Aorta (tissue), 5 donors: ENCODE data around the gene C9orf78. TPM values are rescaled to one million over a fixed set of nuclear protein-coding genes. Genes with fewer than 3 reads are reported as not detected.

Experiments
- ATAC-seq: fragments of 200-7000 bp; cut with Tn5 transposase; one replicate; pipeline ENCODE4 v1.9.1; 2022; ENCODE audit warnings: moderate library complexity; ENCODE audit not compliant: low FRiP score
- DNase-seq, 2 donors: peaks; one replicate each; pipeline ENCODE4 v3.0.0-alpha.2; 2020
- H3K27ac ChIP-seq, 2 donors: one replicate each; pipeline ENCODE4 v1.5.1; 2013; ENCODE audit warnings: low read length in 2 of 2, mild to moderate bottlenecking in 2 of 2, moderate library complexity in 2 of 2, control low read depth in 1 of 2, inconsistent platforms in 1 of 2, low read depth in 1 of 2
- H3K27me3 ChIP-seq, 2 donors: one replicate each; pipeline ENCODE4 v1.6.1; 2013; ENCODE audit warnings: control low read depth in 1 of 2, low read length in 1 of 2, mild to moderate bottlenecking in 1 of 2, moderate library complexity in 1 of 2; ENCODE audit not compliant: insufficient read depth in 2 of 2, control insufficient read depth in 1 of 2
- H3K36me3 ChIP-seq, 2 donors: one replicate each; pipeline ENCODE4 v1.6.1; 2013; ENCODE audit warnings: control low read depth in 1 of 2, low read length in 1 of 2, mild to moderate bottlenecking in 1 of 2; ENCODE audit not compliant: insufficient read depth in 2 of 2, control insufficient read depth in 1 of 2
- H3K4me1 ChIP-seq, 2 donors: one replicate each; pipeline ENCODE4 v1.6.1; 2013; ENCODE audit warnings: low read length in 2 of 2, control low read depth in 1 of 2, mild to moderate bottlenecking in 1 of 2, moderate library complexity in 1 of 2; ENCODE audit not compliant: insufficient read depth in 2 of 2, control insufficient read depth in 1 of 2
- H3K4me3 ChIP-seq, 2 donors: one replicate each; pipeline ENCODE4 v1.5.1; 2013; ENCODE audit warnings: low read length in 2 of 2, control low read depth in 1 of 2, mild to moderate bottlenecking in 1 of 2
- H3K9me3 ChIP-seq: one replicate; pipeline ENCODE4 v1.6.1; 2013; ENCODE audit warnings: mild to moderate bottlenecking, low read length; ENCODE audit not compliant: control insufficient read depth
- whole genome bisulfite sequencing, 2 donors: extraction: QIAGEN DNeasy Blood & Tissue Kit; methylation state at CpG; one replicate each; pipeline ENCODE4 v1.1.7; 2013; 5-methylcytosine and 5-hydroxymethylcytosine counted together
- intact Hi-C, 2 donors: fragments of 100-400 bp; cut with DNase I; formaldehyde crosslinking; loops; one replicate each; pipeline versions ENCODE4 v1.14.2 to v1.15.0; 2022
- polyA plus RNA-seq, 2 donors: library from polyadenylated mRNA; stranded (reverse); fragments of 200-250 nt; gene quantifications; one replicate each; pipeline ENCODE4 v1.2.3, GENCODE V29; 2013
- total RNA-seq, 2 donors: library from RNA; stranded (reverse); fragmentation: NEBNext Ultra II Directional; extraction: Animal tissue kit (Norgen Biotek cat#: 25700); gene quantifications; one replicate each; pipeline ENCODE4 v1.2.1, GENCODE V29; 2021
- donor health status: healthy with polysubstance abuse.
- donor health status: Bipolar disorder and iron deficiency.
- donor health status: DM: no; HTN: no; CAD: no.
- donor health status: DM: no; HTN: no; CAD: no.
- donor health status: DM: yes; HTN: yes; CAD: no.

C9orf78 gene
- total and polyA plus RNA-seq, 4 donors = 33.8 to 93.0 (median 52.8) TPM

DNA sequence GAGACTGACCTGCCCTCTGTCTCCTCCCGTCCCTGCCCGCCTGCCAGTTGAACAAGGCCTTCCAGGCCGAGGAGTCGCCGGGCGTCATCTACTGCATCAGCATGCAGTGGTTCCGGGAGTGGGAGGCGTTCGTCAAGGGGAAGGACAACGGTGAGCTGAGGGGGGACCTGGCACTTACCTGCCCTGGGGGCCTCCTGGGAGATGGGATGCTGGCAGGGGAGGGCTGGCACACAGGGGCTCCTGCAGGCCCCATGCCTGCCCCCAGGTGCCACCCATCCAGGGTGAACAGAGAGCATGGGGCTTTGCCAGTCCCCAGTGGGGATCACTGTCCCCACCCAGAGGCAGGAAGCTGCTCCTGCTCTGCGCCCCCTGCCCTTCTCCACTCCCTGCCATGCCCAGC lies 43.2 kb upstream of the C9orf78 start:
- Histone ChIP-seq H3K36me3 (peaks cover 0 to 18% of the 10 kb centered on the region in 2 donors), H3K9me3 (no peaks in the 10 kb centered on the region), H3K27me3 (no peaks in the 10 kb centered on the region), H3K27ac (no peak overlapping the region), H3K4me1 (no peaks in the 10 kb centered on the region), H3K4me3 (no peak overlapping the region)
- ATAC-seq (no peak), DNase-seq (no peak)
- WGBS, 2 donors = 91% methylated on average over 11 of the region's 11 CpGs
- intact Hi-C loops = no loop called here

DNA sequence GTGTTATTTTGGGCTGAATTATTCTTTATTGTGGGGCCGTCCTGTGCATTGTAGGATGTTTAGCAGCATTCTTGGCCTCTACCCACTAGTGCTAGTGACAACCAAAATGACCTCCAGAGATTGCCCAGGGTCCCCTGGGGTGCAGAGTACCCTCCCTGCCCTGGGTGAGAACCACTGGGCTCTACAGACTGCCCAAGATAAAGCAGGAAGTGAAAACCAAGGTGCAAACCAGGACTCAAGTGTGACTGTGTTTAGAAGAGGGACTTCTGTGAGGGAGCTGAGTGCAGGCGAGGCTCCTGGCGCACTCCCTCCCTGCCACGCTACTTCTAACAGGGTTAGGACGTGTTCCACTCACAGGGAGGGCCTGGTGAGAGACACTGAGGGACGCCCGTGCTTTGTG lies 41.7 kb upstream of the C9orf78 start:
- Histone ChIP-seq H3K4me3 (no peak overlapping the region), H3K4me1 (no peaks in the 10 kb centered on the region), H3K27me3 (no peaks in the 10 kb centered on the region), H3K27ac (no peak overlapping the region), H3K36me3 (peaks cover 0 to 18% of the 10 kb centered on the region in 2 donors), H3K9me3 (no peaks in the 10 kb centered on the region)
- WGBS, 2 donors = 90 to 94% methylated on average over 7 of the region's 7 CpGs
- DNase-seq (no peak), ATAC-seq (no peak)
- intact Hi-C loops = no loop called here

DNA sequence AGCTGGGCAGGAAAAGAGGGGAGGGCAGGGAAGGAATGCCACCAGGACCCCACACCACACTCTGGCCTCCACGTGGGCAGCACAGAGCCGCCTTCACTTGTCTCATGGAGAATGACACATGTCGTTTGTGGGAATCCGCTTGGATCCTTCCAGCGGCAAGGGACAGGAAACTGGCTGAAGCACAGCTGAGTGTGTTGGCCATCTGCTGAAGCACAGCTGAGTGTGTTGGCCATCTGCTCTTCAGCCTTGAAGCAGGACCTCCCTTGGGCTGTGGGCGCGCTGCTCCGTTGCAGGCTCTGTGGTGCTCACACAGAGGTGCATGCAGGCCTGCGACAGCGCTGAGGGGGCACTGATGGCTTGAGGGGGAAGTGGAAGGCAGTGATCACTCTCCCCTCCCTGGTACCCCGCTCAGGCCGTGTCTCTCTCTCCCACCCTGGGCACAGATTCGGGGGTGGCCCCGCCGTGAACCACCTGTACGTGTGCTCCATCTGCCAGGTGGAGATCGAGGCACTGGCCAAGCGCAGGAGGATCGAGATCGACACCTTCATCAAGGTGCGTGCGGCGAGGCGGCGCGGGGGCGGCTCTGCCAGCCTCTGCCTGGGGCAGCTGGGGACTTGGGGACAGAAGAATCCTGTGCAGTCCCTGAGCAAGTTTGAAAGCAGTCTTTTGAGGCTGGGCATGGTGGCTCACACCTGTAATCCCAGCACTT lies 40.8 kb upstream of the C9orf78 start:
- DNase-seq = peak in 1 of 2 donors; percentile 59
- Histone ChIP-seq H3K4me3 (no peak overlapping the region), H3K9me3 (no peaks in the 10 kb centered on the region), H3K27me3 (no peaks in the 10 kb centered on the region), H3K27ac (no peak overlapping the region), H3K36me3 (peaks cover 0 to 16% of the 10 kb centered on the region in 2 donors), H3K4me1 (no peaks in the 10 kb centered on the region)
- ATAC-seq = no peak
- intact Hi-C loops = no loop called here
- WGBS, 2 donors = 94 to 95% methylated on average over 26 to 27 of the region's 27 CpGs

DNA sequence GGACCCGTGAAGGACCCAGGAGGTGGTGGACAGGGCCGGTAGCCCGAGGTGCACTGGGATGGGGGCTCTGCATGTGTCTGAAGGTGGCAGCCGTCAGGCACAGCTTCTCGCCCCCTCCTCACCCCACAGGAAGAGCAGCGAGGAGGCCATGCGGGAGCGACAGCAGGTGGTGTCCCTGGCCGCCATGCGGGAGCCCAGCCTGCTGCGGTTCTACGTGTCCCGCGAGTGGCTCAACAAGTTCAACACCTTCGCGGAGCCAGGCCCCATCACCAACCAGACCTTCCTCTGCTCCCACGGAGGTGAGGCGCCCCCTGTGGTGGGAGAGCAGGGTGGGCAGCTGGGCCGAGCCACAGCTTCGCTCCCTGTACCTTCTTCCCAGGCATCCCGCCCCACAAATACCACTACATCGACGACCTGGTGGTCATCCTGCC lies 40.1 kb upstream of the C9orf78 start:
- 86 to 89% methylated on average over 23 of the region's 23 CpGs for WGBS, 2 donors
- ATAC-seq (no peak), DNase-seq (peak in 1 of 2 donors; percentile 70)
- H3K9me3 ChIP-seq = no peaks in the 10 kb centered on the region
- intact Hi-C loops = no loop called here
- H3K36me3 ChIP-seq = peaks cover 0 to 12% of the 10 kb centered on the region in 2 donors
- no peak overlapping the region for H3K4me3 ChIP-seq
- H3K27ac ChIP-seq = no peak overlapping the region
- no peaks in the 10 kb centered on the region for H3K27me3 ChIP-seq
- H3K4me1 ChIP-seq = no peaks in the 10 kb centered on the region

DNA sequence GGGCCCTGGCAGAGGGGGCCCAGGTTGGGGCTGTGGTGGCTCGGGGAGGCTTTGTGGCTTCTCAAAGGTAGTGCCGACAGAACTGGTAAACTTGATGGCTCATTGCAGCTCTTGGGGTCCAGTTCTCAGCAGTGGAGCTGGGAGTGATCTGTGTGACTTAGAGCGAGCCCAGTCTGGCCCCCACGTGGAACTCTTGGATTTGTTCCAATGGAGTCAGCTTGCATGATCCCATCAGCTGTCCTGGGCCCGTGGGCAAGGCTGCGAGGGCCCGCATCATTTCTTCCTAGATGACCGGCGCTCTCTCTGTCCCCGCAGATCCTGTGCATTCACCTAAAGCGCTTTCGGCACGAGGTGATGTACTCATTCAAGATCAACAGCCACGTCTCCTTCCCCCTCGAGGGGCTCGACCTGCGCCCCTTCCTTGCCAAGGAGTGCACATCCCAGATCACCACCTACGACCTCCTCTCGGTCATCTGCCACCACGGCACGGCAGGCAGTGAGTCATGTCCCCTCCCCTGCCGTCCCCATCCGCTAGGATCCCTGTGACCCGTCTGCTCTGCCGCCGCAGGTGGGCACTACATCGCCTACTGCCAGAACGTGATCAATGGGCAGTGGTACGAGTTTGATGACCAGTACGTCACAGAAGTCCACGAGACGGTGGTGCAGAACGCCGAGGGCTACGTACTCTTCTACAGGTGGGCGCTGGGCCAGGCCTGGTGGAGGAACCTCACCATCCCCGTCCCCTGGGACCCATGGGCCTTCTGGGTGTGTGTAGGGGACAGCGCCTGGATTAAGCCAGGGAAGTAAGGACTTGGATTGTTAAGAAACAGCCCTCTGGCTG lies 39.4 kb upstream of the C9orf78 start:
- no peak overlapping the region for H3K27ac ChIP-seq
- DNase-seq (peak in 1 of 2 donors; percentile 72), ATAC-seq (no peak)
- no peaks in the 10 kb centered on the region for H3K4me1 ChIP-seq
- peaks cover 0 to 11% of the 10 kb centered on the region in 2 donors for H3K36me3 ChIP-seq
- WGBS, 2 donors = 89 to 90% methylated on average over 38 of the region's 38 CpGs
- intact Hi-C loops = no loop called here
- H3K4me3 ChIP-seq = no peak overlapping the region
- no peaks in the 10 kb centered on the region for H3K9me3 ChIP-seq
- no peaks in the 10 kb centered on the region for H3K27me3 ChIP-seq

DNA sequence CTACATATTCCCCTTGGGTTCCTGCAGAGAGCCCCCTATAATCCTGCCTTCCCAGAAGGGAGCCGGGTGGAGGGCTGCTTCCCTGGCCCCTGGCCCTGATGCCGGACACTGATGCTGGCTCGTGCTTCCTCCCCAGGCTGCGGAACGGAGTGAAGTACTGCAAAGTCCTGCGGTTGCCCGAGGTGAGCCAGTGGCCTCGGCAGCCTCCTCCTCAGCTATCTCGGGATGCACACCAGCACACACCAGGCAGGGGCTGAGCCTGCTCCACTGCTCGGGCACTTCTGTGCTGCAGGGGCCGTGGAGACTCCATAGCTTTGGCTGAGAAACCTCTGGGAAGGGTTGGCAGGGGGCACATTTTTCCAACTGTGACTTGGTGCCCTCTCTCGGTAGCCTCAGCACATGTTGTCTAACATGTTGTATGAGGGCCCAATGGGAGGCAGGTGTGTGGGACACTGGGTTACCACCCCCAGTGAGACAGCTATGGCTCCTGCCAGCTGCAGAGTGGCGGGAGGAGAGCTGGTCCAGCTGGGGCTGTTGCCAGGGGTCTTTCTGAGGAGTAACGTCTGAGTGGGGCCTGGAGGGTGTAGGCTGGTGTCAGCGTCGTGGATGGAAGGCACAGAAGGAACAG lies 38.6 kb upstream of the C9orf78 start:
- ATAC-seq (no peak), DNase-seq (no peak)
- H3K36me3 ChIP-seq = peaks cover 0 to 11% of the 10 kb centered on the region in 2 donors
- no peak overlapping the region for H3K4me3 ChIP-seq
- H3K27me3 ChIP-seq = no peaks in the 10 kb centered on the region
- 76 to 81% methylated on average over 15 to 16 of the region's 16 CpGs for WGBS, 2 donors
- no peak overlapping the region for H3K27ac ChIP-seq
- intact Hi-C loops = no loop called here
- no peaks in the 10 kb centered on the region for H3K9me3 ChIP-seq
- H3K4me1 ChIP-seq = no peaks in the 10 kb centered on the region

DNA sequence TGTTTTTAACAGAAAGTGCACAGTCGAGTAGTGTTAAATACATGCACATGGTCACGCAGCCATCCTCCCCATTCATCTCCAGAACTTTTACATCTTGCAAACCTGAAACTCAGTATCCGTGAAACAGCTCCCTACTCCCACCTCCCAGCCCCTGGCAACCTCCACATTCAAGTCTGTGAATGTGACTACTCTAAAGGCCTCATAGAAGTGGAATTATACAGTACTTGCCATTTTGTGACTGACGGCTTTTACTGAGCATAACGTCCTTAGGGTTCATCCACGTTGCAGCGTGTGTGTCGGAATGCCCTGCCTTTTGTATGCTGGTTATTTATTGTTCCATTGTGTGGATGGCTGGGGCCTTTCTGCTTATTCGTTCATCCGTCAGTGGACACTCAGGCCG lies 36.0 kb upstream of the C9orf78 start:
- Histone ChIP-seq H3K4me1 (no peaks in the 10 kb centered on the region), H3K9me3 (no peaks in the 10 kb centered on the region), H3K27ac (no peak overlapping the region), H3K27me3 (no peaks in the 10 kb centered on the region), H3K36me3 (peaks cover 0 to 15% of the 10 kb centered on the region in 2 donors), H3K4me3 (no peak overlapping the region)
- ATAC-seq = no peak
- WGBS, 2 donors = 92% methylated on average over 10 to 11 of the region's 11 CpGs
- intact Hi-C loops = no loop called here
- no peak for DNase-seq

DNA sequence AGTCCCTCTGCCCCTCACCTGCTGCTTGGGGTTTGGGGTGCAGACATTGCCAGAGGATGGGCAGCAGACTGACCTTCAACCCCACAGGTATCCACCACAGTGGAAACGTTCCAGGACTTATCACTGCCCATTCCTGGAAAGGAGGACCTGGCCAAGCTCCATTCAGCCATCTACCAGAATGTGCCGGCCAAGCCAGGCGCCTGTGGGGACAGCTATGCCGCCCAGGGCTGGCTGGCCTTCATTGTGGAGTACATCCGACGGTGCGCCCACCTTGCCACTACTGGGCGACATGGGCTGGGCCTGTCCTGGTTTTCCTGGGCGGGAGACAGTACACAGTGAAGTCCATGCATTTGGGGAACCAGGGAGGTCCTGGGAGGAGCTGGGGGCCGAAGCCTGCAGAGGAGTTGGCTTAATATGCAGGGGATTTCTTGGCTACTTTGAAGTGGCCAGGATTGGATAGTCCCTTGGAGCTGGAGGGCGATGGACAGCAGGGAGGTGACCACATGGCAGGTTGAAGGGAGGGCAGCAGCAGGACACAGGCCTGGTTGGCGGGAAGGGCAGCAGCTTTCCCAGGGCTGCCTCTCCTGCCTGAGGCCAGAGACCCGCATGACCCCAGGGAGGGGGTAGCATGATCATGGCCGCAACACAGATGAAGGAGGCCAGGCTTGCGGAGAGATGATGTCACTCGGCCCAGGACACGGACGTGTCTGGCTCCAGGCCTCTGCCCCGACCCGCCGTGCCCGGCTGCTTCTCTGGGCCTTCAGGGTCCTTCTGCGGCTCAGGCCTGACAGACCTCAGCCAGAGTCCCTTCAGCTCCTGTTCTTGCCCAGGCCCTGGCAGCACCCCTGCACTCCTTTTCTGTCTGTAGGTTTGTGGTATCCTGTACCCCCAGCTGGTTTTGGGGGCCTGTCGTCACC lies 34.8 kb upstream of the C9orf78 start:
- Histone ChIP-seq H3K27ac (no peak overlapping the region), H3K4me3 (no peak overlapping the region), H3K27me3 (no peaks in the 10 kb centered on the region), H3K36me3 (peaks cover 0 to 10% of the 10 kb centered on the region in 2 donors), H3K9me3 (no peaks in the 10 kb centered on the region), H3K4me1 (no peaks in the 10 kb centered on the region)
- ATAC-seq (no peak), DNase-seq (no peak)
- 89% methylated on average over 21 to 24 of the region's 24 CpGs for WGBS, 2 donors
- intact Hi-C loops = no loop called here
